Measurements from ENCODE around the gene RHOV.

- no peak for TF ChIP-seq RAD21 (IDR thresholded peaks at IDR 0.05; ENCODE audit: low read depth)
- TF ChIP-seq CTCF (IDR thresholded peaks at IDR 0.05 in 2 of 3, conservative IDR thresholded peaks at IDR 0.05 in 1 of 3; ENCODE audit: borderline replicate concordance in 1 of 3, insufficient read depth in 1 of 3, low read depth in 2 of 3, low read length in 2 of 3): no peak
- TF ChIP-seq SIN3A (IDR thresholded peaks at IDR 0.05; ENCODE audit: low read depth): no peak
- no peak for TF ChIP-seq POLR2AphosphoS5 (IDR thresholded peaks at IDR 0.05; ENCODE audit: low read depth, low read length)
- TF ChIP-seq ATF3 (IDR thresholded peaks at IDR 0.05): no peak
- TF ChIP-seq YY1 (IDR thresholded peaks at IDR 0.05; ENCODE audit: extremely low read depth, insufficient replicate concordance, low read depth, low read length): no peak
- no peak for TF ChIP-seq CBX3 (IDR thresholded peaks at IDR 0.05; ENCODE audit: low read depth)
- TF ChIP-seq SP1 (IDR thresholded peaks at IDR 0.05; ENCODE audit: low read depth): no peak
- TF ChIP-seq POLR2A (IDR thresholded peaks at IDR 0.05; ENCODE audit: borderline replicate concordance, extremely low read depth, insufficient read depth, insufficient read length): no peak
- no peak for TF ChIP-seq ZNF274 (IDR thresholded peaks at IDR 0.05; ENCODE audit: low read depth, low read length)
- TF ChIP-seq EZH2 (IDR thresholded peaks at IDR 0.05): no peak
These were observed 34.1 kb upstream of the RHOV start for GRCh38 chr15:40908095-40908494.
